ENCODE data around the gene WDFY4. TPM values are rescaled to one million over a fixed set of nuclear protein-coding genes. Genes with fewer than 3 reads are reported as not detected.

WDFY4 gene
- total RNA-seq, 2 experiments from 2014 or later, result 0.11 TPM; not detected in 1

DNA sequence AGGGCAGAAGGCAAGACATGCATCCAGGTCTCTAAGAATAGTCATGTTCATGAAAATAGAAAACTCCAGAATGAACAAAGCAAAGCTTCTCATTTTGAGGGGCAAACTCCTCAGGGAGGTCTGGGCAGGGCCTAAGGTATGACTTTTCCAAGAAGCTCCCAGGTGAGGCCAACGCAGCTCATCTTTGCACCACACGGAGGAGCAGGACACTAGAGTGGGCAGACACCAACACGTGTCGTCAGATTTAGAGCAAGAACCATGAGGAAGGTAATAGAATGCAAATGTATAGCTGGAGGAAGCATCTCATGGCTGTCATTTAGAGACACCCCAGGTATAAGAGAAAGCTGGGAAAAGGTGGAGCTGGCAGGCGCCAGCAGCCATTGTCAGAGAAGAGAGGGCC is 95.7 kb downstream of the WDFY4 start:
- ChIA-PET CTCF (no interaction called here), POLR2A (no interaction called here)

GRCh38 chr10:48782386-48782785 is 97.7 kb downstream of the WDFY4 start:
- POLR2A ChIA-PET, result no interaction called here
- CTCF ChIA-PET, result no interaction called here

GRCh38 chr10:48784031-48784430 is 99.4 kb downstream of the WDFY4 start:
- ChIA-PET POLR2A (no interaction called here), CTCF (no interaction called here)

- ChIA-PET CTCF (no interaction called here), POLR2A (no interaction called here)
Measured at GRCh38 chr10:48785796-48786195, 101.1 kb downstream of the WDFY4 start.

DNA sequence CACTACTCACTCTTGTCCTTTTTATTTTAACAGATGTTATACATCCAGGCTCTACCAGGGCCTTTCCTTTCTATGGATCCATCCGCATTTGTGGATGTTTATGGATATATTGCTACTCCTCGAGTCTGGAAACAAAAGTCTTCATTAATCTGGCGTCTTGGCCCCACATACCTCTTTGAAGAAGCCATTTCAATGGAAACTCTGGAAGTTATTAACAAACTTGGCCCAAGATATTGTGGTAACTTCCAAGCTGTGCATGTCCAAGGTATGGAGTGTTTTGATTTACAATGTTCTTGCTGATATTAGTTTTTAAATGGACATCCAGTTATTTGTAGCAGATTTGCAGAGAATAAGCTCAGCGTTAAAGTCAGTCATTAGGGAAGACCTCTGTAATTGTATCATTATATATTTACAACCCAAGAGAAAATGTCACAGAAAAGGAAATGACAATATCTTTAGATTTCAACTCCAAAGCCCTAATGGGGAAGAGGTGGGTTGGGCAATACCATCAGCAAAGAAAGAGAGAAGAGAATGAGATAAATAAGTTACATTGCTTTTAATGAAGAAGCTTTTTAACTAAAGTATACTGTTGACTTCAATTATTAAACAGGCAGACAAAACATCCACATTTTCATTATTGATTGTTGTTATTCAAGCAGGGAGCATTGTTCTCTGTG is 102.1 kb downstream of the WDFY4 start:
- ChIA-PET CTCF (no interaction called here), POLR2A (no interaction called here)

GRCh38 chr10:48788554-48788953 is 103.9 kb downstream of the WDFY4 start:
- POLR2A ChIA-PET, result no interaction called here
- CTCF ChIA-PET, result no interaction called here

DNA sequence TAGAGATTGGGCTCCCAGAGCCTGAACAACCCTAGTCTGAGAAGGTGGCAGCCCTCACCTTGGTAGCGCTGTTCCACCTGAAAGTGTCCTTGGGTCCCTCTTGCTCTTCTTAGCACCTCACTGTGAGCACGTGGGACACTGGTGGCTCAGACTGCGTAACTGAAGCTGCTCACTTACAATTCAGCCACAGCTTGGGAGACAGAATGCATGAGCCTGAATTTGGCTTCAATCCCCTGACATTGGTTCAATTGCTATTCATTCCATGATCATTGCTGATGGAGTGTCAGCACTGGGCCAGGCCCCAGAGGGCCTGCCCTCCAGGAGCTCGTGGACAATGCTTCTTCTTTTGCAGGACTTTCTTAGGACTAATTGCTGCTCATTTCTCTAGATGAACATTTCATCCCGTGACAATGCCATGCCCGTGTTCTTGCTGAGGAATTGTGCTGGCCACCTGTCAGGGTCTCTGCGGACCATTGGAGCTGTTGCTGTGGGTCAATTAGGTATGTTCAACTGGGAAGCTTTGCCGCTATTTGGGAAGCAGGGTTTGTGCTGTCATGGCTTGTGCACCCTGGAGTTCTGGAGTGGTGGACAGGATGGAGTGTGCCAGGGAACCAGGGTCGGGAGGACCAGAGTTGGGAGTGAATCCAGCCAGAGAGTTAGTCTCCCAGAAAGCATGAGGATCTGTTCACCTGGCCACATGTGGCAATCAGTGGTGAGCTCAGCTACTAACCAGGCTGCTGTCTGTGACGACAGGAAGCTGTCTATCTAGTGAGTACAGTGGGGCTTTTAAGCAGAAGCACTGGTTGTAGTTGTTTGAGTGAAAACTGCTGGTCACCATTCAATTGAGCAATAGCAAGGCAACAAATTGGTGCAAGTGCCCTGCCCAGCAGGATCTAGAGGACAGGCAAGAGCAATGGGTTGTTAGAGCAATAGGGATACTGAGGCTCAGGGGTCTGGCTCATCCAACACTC is 105.1 kb downstream of the WDFY4 start:
- POLR2A ChIA-PET, result no interaction called here
- CTCF ChIA-PET, result no interaction called here

DNA sequence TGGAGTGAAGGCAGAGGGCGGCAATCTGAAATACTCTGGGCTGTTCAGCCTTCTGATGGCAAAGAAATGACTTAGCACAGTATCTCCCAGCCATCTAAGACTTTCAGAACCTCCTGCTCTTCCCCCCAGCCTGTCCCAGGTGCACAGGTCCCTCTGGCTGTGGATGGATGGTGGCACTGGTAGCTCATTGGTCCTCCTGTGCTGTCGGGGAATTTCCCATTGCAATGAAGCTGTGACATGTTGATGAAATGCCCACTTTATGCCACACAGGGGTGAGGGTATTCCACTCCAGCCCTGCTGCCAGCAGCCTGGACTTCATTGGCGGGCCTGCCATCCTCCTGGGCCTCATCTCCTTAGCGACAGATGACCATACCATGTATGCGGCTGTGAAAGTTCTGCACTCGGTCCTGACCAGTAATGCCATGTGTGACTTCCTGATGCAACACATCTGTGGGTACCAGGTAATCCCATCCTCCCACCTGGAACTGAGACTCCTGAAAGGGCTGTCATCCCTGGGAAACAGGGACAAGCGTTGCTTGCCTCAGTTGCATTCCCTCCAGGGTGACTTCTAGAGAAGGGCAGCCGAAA is 105.9 kb downstream of the WDFY4 start:
- ChIA-PET POLR2A (no interaction called here), CTCF (no interaction called here)

DNA sequence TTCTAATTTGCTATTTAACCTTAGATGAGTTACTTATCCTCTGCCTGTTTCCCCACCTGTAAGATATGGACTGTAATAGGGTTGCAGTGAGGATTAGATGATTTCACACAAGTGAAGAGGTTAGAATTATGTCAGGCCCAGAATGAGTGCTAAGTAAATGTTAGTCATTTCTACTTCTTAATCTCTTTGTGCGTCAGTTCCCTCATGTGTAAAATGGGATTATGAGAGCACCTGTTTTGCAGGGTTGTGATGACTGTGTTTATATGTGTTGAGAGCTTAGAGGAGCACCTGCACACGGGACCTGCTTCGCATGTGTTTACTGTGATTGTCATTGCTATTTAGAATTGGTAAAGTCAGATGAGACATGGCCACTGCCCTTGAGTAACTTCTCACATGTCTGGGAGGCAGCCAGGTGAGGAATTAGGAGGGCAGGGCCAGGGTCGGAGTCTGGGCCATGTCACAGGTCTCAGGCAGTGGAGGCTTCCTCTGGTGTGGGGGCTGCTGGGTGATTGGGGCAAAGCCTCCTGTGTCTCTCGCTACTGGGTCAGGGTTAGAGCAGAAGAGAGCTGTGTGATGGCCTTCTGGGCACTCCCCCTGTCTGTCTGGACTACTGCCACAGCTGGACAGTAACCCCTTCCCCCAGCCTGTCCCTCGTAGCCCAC is 106.7 kb downstream of the WDFY4 start:
- ChIA-PET CTCF (no interaction called here), POLR2A (no interaction called here)

- POLR2A ChIA-PET, result no interaction called here
- CTCF ChIA-PET, result no interaction called here
Measured at GRCh38 chr10:48792121-48792520, 107.4 kb downstream of the WDFY4 start.

- CTCF ChIA-PET, result no interaction called here
- POLR2A ChIA-PET, result no interaction called here
Measured at GRCh38 chr10:48792687-48793096, 108.0 kb downstream of the WDFY4 start.

DNA sequence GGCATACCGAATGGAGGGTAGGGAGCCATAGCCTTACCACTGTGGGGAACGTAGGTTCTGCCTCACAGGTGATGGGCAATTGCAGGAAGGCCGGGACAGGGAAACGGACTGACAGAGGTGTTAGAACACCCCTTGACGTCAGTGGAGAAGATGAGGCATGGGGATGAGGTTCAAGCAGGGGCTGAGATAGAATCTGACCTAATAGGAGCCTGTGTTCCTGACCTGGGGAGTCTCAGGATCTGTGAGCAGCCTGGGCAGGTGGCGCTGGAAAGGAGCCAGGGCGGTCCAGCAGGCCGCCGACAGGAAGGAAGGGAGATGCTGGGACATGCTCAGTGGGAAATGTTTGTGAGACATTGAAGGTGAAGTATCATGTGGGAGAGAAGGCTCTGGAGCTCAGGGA is 109.4 kb downstream of the WDFY4 start:
- CTCF ChIA-PET, result no interaction called here
- POLR2A ChIA-PET, result no interaction called here

- POLR2A ChIA-PET, result no interaction called here
Measured at GRCh38 chr10:48796713-48797245, 112.1 kb downstream of the WDFY4 start.

DNA sequence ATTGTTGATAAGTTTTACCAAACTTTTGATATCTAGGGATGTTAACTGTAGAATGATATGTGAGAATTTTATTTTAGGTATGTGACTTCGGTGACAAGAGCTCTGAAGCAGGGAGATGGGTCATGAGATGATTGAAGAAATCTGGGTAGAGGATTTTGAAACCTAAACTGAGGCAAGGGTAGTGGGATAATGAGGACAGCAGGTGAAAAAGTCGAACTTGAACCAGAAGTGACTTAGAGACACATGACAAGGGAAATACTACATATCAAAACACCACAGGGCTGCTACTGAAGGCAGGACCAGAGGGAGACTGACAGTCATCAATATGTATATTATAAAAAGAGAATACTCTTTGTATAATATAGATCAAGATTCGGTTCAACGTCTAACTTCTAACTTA is 113.2 kb downstream of the WDFY4 start:
- POLR2A ChIA-PET, result no interaction called here
- CTCF ChIA-PET, result no interaction called here

More at GRCh38 chr10:48796713-48797245, 112.1 kb downstream of the WDFY4 start:
- CTCF ChIA-PET, result no interaction called here

DNA sequence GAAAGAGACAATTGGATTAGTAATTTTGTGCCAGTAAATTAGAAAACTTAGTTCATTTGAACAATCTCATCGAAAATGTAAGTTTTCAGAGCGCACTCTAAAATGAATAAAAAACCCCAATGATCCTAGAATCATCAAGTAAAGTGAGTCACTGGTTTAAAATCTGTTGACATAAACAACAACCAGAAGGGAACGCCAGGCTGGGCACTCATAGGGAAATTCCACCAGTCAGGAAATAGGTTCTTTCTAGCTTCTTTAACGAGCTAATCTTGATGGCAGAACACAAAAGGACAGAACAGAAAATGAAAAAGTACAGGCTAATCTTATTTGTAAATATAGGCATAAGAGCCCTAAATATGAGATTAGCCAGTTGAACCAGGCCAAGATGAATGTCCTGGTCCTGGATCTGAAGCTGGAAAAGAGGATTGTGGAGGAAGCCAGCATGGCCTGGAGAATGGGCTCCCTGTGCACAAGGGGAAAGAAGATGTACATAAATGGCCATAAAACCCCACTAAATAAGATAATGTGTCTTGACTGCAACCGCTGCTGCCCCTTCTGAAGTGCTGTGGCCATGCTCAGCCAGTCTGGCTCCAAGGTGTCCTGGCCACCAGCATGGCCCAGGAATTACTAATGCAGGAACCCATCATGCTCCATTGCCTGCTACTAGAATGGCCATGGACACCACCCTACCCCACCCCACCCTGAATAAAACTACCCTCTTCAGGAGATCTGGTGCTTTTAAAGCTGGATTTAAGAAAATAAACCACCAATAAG is 114.0 kb downstream of the WDFY4 start:
- CTCF ChIA-PET, result no interaction called here
- POLR2A ChIA-PET, result no interaction called here

DNA sequence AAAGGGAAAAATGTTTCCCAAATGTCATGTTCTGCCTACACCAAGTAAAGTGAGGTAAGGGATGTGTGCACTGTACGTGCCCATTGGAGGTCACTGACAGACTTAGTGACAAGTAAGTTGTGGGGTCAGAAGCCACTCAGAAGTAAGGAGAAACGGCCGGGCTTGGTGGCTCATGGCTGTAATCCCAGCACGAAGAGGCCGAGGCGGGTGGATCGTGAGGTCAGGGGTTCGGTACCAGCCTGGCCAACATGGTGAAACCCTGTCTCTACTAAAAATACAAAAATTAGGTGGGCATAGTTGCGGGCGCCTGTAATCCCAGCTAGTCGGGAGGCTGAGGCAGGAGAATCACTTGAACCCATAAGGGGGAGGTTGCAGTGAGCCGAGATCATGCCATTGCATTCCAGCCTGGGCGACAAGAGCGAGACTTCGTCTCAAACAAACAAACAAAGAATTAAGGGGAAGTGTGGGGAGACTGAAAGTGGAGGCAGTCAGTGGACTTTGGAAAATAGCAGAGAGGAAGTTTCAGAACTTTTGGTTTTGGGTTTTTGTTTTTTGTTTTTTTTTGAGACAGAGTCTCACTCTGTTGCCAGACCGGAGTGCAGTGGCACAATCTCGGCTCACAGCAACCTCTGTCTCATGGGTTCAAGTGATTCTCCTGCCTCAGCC is 114.8 kb downstream of the WDFY4 start:
- ChIA-PET CTCF (no interaction called here), POLR2A (no interaction called here)

DNA sequence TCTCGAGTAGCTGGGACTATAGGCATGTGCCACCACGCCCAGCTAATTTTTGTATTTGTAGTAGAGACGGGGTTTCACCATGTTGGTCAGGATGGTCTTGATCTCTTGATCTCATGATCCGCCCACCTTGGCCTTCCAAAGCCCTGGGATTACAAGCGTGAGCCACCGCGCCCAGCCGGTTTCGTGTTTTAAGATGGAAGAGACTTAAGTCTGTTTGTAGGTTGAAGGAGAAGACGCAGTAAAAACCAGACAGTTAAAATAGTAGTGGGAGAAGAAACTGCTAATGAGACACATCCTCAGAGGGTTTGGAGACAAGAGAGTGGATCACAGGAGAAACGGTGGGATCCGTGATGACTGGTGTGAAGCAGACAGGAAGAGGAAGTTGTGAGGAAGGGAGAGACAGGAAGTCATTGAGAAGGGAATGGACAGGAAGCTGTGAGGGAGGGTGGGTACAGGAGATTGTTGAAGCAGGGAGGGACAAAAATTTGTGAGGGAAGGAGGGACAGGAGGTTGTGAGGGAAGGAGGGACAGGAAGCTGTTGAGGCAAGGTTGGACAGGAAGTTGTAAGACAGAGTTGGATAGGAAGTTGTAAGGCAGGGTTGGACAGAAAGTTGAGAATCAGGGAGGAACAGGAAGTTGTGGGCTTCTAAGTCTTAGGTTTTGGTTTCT is 115.5 kb downstream of the WDFY4 start:
- CTCF ChIA-PET, result no interaction called here
- POLR2A ChIA-PET, result no interaction called here

DNA sequence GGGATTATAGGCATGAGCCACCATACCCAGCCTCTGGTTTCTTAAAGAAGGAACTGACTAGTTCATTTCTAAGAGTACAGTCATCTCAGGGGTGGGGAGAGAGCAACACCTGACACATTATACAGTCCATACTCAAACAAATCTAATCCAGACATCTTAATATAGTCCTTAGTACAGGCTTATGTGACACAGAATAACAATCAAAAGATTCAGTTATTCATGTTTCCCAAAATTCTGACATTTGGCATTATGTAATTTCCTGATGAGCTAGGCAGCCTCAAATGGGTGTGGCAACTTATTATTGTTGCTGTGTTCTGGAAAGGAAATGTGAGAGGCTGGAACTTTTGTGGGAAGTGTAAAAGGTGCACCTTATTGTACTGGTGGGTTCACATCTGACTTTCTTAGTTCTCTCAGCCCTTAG is 116.3 kb downstream of the WDFY4 start:
- POLR2A ChIA-PET, result no interaction called here
- CTCF ChIA-PET, result no interaction called here

- ChIA-PET CTCF (no interaction called here), POLR2A (no interaction called here)
Measured at GRCh38 chr10:48802611-48803071, 118.0 kb downstream of the WDFY4 start.
